SJSA1 (cell line): ENCODE data around the gene SMG6. TPM values are rescaled to one million over a fixed set of nuclear protein-coding genes. Genes with fewer than 3 reads are reported as not detected.
A peak's percentile ranks its signal among the peaks of the same experiment; 100 is the strongest.
"Not testable (repeated sequence)": the region's sequence is repeated elsewhere in the genome, so short reads cannot be mapped to it uniquely, and the experiment has no call there.

Experiments used
- DNase-seq, 2 experiments: peaks; one replicate each; pipeline ENCODE4 v3.0.0-alpha.2; 2015 to 2020; ENCODE audit warnings: low spot score in 2 of 2, low read depth in 1 of 2
- H3K27ac ChIP-seq: fragments of 250-450 bp; sonication (Bioruptor Pico); 2 replicates; pipeline ENCODE4 v1.5.1; 2020; ENCODE audit warnings: mild to moderate bottlenecking, moderate library complexity
- H3K27me3 ChIP-seq: fragments of 250-450 bp; sonication (Bioruptor Pico); replicated peaks from 2 replicates; pipeline ENCODE4 v1.5.1; 2020; ENCODE audit warnings: mild to moderate bottlenecking, moderate library complexity
- H3K36me3 ChIP-seq: fragments of 250-450 bp; sonication (Bioruptor Pico); 2 replicates; pipeline ENCODE4 v1.5.1; 2020; ENCODE audit warnings: mild to moderate bottlenecking
- H3K4me1 ChIP-seq: fragments of 250-450 bp; sonication (Bioruptor Pico); replicated peaks from 2 replicates; pipeline ENCODE4 v1.6.1; 2021; ENCODE audit warnings: mild to moderate bottlenecking
- H3K4me3 ChIP-seq: fragments of 250-450 bp; sonication (Bioruptor Pico); 2 replicates; pipeline ENCODE4 v1.5.1; 2020; ENCODE audit warnings: mild to moderate bottlenecking
- H3K9me3 ChIP-seq: fragments of 250-450 bp; sonication (Bioruptor Pico); replicated peaks from 2 replicates; pipeline ENCODE4 v1.5.1; 2020; ENCODE audit warnings: mild to moderate bottlenecking
- total RNA-seq: library from RNA; depleted of rRNA; stranded (reverse); fragments of >200 nt; shearing (Covaris generic); gene quantifications from 2 replicates; pipeline ENCODE4 v1.2.3, GENCODE V29; 2014

The SMG6 gene
- total RNA-seq, 1 experiment from 2014 or later, result 23.9 TPM

DNA sequence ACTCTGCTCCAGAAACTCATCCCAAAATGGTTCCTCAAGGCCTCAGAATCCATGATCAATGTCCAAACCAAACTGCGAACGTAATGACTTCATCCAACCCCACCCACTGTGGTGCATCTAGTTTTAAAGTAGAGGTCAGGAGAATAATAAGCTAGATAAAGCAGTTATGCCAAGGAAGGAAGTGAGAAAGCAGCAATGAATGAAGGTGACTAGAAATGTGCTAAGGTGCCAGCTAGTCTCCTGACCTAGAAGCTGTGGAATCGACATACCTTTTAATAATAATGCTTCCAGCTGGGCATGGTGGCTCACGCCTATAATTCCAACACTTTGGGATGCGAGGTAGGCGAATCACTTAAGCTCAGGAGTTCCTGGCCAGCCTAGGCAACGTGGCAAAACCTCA is 99.2 kb downstream of the SMG6 start:
- H3K27ac ChIP-seq, result no peak overlapping the region
- H3K4me3 ChIP-seq, result no peak overlapping the region
- H3K36me3 ChIP-seq, result peaks cover 13% of the 10 kb centered on the region; the same call in 1 of the 2 replicates
- DNase-seq, result no peak
- no peaks in the 10 kb centered on the region for H3K27me3 ChIP-seq
- H3K4me1 ChIP-seq, result peaks cover 16% of the 10 kb centered on the region
- no peaks in the 10 kb centered on the region for H3K9me3 ChIP-seq

DNA sequence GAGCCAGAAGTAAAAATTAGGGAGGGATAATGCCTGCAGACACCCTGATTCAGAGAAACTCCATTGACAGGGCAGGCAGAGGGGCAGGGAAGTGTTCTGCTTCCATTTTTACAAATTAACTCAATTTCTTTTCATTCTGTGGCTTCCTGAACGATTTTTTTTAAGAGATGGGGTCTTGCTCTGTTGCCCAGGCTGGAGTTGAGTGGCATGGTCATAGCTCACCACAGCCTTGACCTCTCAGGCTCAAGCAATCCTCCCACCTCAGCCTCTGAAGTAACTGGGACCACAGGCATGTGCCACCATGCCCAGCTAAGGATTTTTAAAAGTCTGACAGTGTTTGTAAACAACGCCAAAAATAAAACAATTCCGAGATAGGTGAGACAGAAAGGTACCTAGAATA is 99.8 kb downstream of the SMG6 start:
- H3K4me1 ChIP-seq, result peaks cover 19% of the 10 kb centered on the region
- no peak for DNase-seq
- no peaks in the 10 kb centered on the region for H3K27me3 ChIP-seq
- peaks cover 12% of the 10 kb centered on the region; the same call in 1 of the 2 replicates for H3K36me3 ChIP-seq
- no peaks in the 10 kb centered on the region for H3K9me3 ChIP-seq
- H3K27ac ChIP-seq, result no peak overlapping the region
- no peak overlapping the region for H3K4me3 ChIP-seq

DNA sequence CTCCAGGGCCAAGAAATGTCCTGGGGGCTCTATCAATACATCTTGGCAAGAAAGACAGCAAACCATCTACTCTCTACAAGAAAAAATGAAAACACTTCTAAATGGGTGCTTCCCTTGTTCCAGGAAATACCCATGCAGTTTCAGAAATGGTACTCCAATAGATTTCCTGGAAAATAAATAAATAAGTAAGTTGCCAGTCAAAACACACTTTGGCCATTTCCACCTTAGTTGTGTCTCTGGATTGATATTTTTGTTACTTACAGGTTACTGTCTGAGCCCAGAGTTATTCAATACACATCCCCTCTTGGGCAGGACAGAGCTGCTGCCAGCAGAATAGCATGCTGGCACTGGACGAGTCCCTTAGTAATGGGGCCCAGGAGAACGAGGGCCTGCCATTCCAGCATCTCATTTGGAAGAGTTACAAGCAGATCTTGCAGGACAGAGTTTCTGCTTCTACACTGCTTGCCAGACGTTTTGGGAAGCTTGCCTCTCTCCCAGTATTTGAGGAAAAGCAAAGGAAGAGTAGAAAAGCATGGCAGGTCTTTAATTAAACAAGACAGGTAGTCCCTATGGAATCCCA is 100.5 kb downstream of the SMG6 start:
- no peak for DNase-seq
- H3K27me3 ChIP-seq, result no peaks in the 10 kb centered on the region
- peaks cover 19% of the 10 kb centered on the region for H3K4me1 ChIP-seq
- peaks cover 5% of the 10 kb centered on the region; the same call in 1 of the 2 replicates for H3K36me3 ChIP-seq
- no peak overlapping the region for H3K27ac ChIP-seq
- H3K9me3 ChIP-seq, result no peaks in the 10 kb centered on the region
- H3K4me3 ChIP-seq, result no peak overlapping the region

DNA sequence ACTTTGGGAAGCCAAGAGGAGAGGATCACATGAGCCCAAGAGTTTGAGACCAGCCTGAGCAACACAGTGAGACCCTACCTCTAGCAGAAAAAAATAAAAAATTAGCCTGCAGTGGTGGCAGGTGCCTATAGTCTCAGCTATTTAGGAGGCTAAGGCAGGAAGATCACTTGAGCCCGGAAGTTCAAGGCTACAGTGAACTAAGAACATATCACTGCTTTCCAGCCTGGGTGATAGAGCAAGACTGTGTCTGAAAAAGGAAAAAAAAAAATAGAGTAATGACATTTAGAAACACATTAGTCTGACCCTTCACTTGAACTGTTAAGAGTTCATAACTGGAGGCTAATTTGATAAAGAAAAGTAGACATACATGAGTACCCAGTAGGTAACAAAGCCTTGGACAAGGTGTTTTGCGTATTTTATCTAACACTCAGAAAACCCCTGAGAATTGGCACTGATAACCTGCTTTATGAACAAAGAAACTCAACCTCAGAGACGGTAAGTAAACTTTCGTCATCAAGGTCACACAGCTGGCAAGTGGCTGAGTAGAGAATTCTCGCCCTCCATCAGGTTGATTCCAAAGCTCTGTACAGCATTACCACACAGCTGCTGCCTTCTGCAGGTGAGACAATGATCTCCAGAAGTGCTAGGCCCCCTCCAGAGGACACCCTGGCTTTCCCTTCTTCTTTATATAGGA is 101.1 kb downstream of the SMG6 start:
- no peak for DNase-seq

DNA sequence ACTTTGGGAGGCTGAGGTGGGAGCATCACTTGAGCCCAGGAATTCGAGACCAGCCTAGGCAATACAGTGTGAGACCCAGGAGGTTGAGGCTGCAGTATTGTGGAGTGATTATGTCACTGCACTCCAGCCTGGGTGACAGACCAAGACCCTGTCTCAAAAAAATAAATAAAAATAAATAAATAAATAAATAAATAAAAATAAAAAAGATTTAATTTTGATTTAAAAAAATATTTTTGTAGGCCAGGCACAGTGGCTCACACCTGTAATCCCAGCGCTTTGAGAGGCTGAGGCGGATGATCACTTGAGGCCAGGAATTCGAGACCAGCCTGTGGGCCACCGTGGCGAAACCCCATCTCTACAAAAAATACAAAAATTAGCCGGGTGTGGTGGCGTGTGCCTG is 104.2 kb downstream of the SMG6 start:
- H3K36me3 ChIP-seq, H3K4me3 ChIP-seq, H3K9me3 ChIP-seq, DNase-seq, H3K27me3 ChIP-seq: not testable (repeated sequence)
- Histone ChIP-seq H3K4me1 (peaks cover 31% of the 10 kb centered on the region), H3K27ac (peak overlapping the region; percentile 54)

More for the DNA sequence above, 101.1 kb downstream of the SMG6 start:
- Histone ChIP-seq H3K9me3 (no peaks in the 10 kb centered on the region), H3K4me3 (no peak overlapping the region), H3K4me1 (peaks cover 13% of the 10 kb centered on the region), H3K27me3 (no peaks in the 10 kb centered on the region), H3K36me3 (peaks cover 5% of the 10 kb centered on the region; the same call in 1 of the 2 replicates), H3K27ac (no peak overlapping the region)

DNA sequence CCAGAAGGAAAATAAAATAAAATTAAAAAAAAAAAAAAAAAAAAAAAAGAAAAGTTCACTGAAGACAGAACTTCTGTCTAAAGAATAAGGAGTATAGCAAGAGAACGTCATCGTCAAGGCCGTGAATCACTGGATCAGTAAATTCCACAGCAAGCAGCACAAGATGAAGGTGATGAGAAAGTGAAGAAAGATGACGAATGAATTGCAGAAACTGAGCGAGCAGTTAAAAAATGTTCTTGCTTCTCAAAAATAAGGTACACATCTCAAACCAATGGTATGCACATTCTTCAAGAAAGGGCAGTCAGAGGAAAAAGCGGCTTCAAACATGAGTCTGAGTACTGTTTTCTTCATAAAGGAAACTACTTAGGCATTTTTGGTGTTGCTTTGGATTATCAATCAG is 104.7 kb downstream of the SMG6 start:
- H3K4me3 ChIP-seq, result no peak overlapping the region
- peak overlapping the region; percentile 54 for H3K27ac ChIP-seq
- peaks cover 33% of the 10 kb centered on the region for H3K4me1 ChIP-seq
- H3K27me3 ChIP-seq, result no peaks in the 10 kb centered on the region
- DNase-seq, result peak in 1 of 2 experiments; percentile 52
- H3K9me3 ChIP-seq, result no peaks in the 10 kb centered on the region
- H3K36me3 ChIP-seq, result peaks cover 2% of the 10 kb centered on the region; the same call in 1 of the 2 replicates

DNA sequence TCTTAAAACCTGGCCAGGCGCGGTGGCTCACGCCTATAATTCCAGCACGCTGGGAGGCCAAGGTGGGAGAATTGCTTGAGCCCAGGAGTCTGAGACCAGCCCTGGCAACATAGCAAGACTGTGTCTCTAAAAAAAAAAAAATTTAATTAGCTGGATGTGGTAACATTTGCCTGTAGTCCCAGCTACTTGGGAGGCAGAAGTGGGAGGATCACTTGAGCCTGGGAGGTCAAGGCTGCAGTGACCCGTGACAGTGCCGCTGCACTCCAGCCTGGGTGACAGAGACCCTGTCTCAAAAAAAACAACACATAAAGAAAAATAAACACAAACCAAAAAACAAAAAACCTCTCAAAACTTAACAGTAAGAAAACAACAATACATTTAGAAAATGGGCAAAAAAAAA is 106.3 kb downstream of the SMG6 start:
- H3K4me1 ChIP-seq, result peaks cover 49% of the 10 kb centered on the region
- 0 out of 2 replicates have a peak, but pooled peaks cover 8% of the 10 kb centered on the region for H3K36me3 ChIP-seq
- H3K9me3 ChIP-seq, result no peaks in the 10 kb centered on the region
- no peak for DNase-seq
- no peak overlapping the region for H3K27ac ChIP-seq
- no peak overlapping the region for H3K4me3 ChIP-seq
- no peaks in the 10 kb centered on the region for H3K27me3 ChIP-seq

DNA sequence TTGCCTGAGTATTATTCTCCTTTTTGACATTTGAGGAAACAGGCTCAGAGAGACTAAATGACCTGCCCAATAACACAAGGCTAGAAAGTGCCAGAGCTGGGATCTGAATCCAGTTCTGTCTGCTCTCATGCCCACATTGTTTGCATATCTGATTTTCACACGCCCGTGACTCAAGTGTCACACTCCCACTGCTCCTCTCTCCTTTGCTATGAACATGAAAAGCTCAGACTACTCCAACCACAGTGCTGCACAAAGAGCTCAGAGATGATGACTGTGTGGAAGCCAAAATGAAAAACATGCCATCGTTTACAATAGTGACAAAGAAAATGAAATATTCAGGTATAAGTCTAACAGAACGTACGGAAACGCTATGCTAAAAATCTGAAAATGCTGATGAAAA is 107.9 kb downstream of the SMG6 start:
- peak overlapping the region; percentile 5 for H3K27ac ChIP-seq
- peak in 1 of 2 experiments; percentile 51 for DNase-seq

DNA sequence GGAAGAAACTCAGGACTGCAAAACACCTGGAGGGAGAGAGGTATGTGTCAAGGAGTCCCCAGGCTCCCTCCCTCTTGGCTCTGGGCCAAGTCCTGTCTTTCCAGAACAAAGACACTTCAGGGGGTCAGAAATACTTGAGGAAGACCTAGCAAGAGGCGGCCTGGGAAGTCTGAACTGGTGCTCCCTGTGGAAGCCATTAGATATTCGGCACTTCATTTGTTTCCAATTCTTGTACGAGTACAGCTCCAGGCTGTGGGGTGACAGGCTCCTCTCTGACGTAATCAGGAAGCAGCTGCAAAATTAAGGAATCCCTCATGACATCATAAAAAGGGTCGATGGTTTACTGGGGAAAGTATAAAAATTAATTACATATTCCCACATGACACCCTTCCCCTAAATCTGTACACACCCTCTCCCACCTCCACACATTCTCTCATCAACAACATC is 108.7 kb downstream of the SMG6 start:
- no peak overlapping the region for H3K27ac ChIP-seq
- DNase-seq, result no peak

More for the DNA sequence above, 107.9 kb downstream of the SMG6 start:
- H3K4me1 ChIP-seq, result peaks cover 58% of the 10 kb centered on the region
- H3K27me3 ChIP-seq, result no peaks in the 10 kb centered on the region
- peaks cover 10% of the 10 kb centered on the region; the same call in 1 of the 2 replicates for H3K36me3 ChIP-seq
- H3K9me3 ChIP-seq, result no peaks in the 10 kb centered on the region
- H3K4me3 ChIP-seq, result no peak overlapping the region

DNA sequence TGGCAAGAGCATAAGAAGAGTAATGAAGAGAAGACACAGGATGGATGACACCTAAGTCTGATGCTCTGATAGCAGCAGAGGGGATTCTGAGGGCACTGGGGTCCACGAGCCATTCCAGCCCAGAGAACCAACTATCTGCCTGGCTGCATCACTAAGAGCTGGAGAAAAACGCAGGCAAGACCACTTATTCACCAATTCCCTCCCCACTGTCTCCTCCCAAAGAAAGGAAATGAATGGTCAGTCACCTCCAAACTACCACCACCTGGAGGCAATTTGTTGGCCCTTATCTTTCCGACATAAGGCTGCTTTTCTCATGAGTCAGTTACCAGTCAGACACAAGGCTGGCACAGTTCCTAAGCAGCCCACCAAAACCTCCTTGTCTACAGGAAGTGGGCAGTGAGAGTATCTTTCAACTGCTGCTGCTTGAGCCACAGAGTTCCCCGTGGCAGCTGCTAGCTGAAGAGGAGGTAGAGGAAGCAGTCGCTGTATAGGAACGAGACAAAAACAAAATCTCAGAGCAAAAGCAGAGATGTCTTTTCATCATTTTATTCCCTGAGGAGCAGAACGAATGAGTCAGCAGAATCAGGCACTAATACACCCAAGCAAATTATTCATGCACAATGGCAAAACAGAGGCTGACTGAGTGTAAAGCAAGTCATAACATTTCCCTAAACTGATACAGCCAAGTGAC is 111.1 kb downstream of the SMG6 start:
- Histone ChIP-seq H3K27ac (peak overlapping the region; percentile 67), H3K4me3 (no peak overlapping the region), H3K4me1 (peaks cover 58% of the 10 kb centered on the region), H3K9me3 (no peaks in the 10 kb centered on the region), H3K27me3 (no peaks in the 10 kb centered on the region), H3K36me3 (peaks cover 13% of the 10 kb centered on the region; the same call in 1 of the 2 replicates)
- peak; percentile 93 to 94 for DNase-seq

More for the DNA sequence above, 108.7 kb downstream of the SMG6 start:
- Histone ChIP-seq H3K9me3 (no peaks in the 10 kb centered on the region), H3K4me1 (peaks cover 66% of the 10 kb centered on the region), H3K36me3 (peaks cover 13% of the 10 kb centered on the region; the same call in 1 of the 2 replicates), H3K27me3 (no peaks in the 10 kb centered on the region), H3K4me3 (no peak overlapping the region)

DNA sequence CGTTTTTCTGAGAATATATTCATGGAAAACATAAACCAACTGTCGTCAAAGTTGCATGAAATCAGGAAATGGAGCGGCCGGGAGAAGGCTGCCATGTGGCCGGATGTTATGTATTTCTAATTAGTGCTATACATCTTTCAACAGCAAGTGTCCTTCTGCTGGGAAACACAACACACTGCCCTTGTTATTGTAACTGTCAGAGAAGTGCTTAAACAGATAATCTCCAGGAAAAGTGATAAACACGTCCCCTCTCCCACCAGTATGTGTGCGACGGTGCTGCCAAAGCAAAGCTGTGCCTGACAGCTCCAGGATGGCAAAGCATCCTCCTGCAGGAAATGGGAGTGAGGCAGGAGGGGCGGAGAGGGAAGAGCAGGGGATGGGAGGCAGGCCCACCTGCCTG is 111.8 kb downstream of the SMG6 start:
- H3K4me1 ChIP-seq, result peaks cover 52% of the 10 kb centered on the region
- no peak for DNase-seq
- no peaks in the 10 kb centered on the region for H3K9me3 ChIP-seq
- no peaks in the 10 kb centered on the region for H3K27me3 ChIP-seq
- H3K4me3 ChIP-seq, result no peak overlapping the region
- H3K36me3 ChIP-seq, result peaks cover 15% of the 10 kb centered on the region; the same call in 1 of the 2 replicates
- H3K27ac ChIP-seq, result peak overlapping the region; percentile 67

DNA sequence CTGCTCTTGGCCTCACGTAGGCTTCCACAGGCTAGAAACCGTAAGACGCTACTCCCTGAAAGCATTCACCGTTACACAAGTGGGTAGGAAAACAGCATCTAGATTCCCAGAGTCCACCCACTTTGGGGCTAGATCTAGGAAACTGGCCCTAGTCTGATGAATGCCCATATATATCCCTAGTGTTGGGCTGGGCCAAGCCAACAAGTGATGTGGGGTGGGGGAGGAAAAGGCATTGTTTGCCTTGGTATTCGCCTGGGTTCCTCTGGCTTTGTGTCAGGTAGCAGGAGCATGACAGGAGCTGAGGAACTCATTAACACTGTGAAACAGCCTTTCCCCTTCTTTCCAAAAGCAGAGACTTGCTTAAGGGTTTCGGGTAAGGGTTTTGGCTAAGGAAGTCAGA is 112.4 kb downstream of the SMG6 start:
- no peak overlapping the region for H3K27ac ChIP-seq
- H3K9me3 ChIP-seq, result no peaks in the 10 kb centered on the region
- DNase-seq, result no peak
- H3K27me3 ChIP-seq, result no peaks in the 10 kb centered on the region
- H3K36me3 ChIP-seq, result peaks cover 15% of the 10 kb centered on the region; the same call in 1 of the 2 replicates
- H3K4me1 ChIP-seq, result peaks cover 51% of the 10 kb centered on the region
- no peak overlapping the region for H3K4me3 ChIP-seq

DNA sequence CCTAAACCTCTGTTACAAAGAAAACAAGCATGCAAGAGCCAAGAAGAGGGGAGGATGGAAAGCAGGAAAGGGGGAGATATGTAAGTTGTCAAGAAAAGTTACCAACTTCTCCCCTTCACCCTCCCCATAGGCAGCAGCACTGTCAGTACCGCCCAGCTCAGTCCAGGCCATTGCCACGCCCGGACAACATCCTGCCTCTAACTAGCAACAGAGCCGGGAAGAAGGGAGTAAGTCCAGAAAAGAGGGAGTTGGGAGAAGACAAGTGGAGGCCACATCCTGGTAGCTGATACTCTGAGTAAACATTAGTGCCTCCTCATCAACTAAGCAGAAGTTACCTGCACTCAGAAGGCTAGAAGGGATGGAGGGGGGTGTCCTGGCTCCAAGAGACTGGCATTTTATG is 113.6 kb downstream of the SMG6 start:
- H3K27ac ChIP-seq, result no peak overlapping the region
- H3K4me1 ChIP-seq, result peaks cover 40% of the 10 kb centered on the region
- no peaks in the 10 kb centered on the region for H3K27me3 ChIP-seq
- DNase-seq, result no peak
- peaks cover 20% of the 10 kb centered on the region for H3K36me3 ChIP-seq
- no peak overlapping the region for H3K4me3 ChIP-seq
- no peaks in the 10 kb centered on the region for H3K9me3 ChIP-seq
